GM12878 (cell line): ENCODE data around the gene GAREM1. TPM values are rescaled to one million over a fixed set of nuclear protein-coding genes. Genes with fewer than 3 reads are reported as not detected.

Source experiments
- ATAC-seq: fragments of 200-7000 bp; cut with Tn5 transposase; 3 replicates; pipeline ENCODE4 v1.9.1; 2020; ENCODE audit warnings: mild to moderate bottlenecking, moderate library complexity
- BruUV-seq: library from RNA; stranded (reverse); fragments of 400-500 nt; replicated peaks from 2 replicates; lab custom pipeline; 2021; lab: Mats Ljungman, UMichigan
- CTCF ChIA-PET: fragments of 300-600 bp; sonication (Branson Sonifier 250); formaldehyde crosslinking; extraction: SDS; loops from one replicate; lab custom pipeline; 2021; ENCODE audit warnings: inconsistent platforms; lab: Yijun Ruan, JAX
- POLR2A ChIA-PET: fragments of 350-600 bp; formaldehyde crosslinking; extraction: SDS; loops from one replicate; lab custom pipeline; 2021; ENCODE audit warnings: inconsistent platforms; lab: Charles Lee
- RAD21 ChIA-PET: fragments of 300-600 bp; sonication (Branson Sonifier 250); formaldehyde crosslinking; loops from one replicate; lab custom pipeline; 2023; ENCODE audit warnings: antibody characterized with exemption; ENCODE audit not compliant: unreplicated experiment; lab: Charles Lee
- SMC1A ChIA-PET: fragments of 300-600 bp; sonication (Branson Sonifier 250); formaldehyde crosslinking; loops from one replicate; lab custom pipeline; 2023; ENCODE audit not compliant: unreplicated experiment, uncharacterized antibody; lab: Charles Lee
- DNase-seq: peaks from one replicate; pipeline ENCODE4 v3.0.0-alpha.2; 2011; ENCODE audit warnings: low read depth, low spot score
- FAIRE-seq: peaks from 3 replicates; lab custom pipeline; 2011; peaks lifted over from hg19 to GRCh38; lab: Jason Lieb, UNC
- H2AFZ ChIP-seq: 2 replicates; pipeline ENCODE4 v1.6.0; 2011; ENCODE audit warnings: low read depth, low read length, control low read depth; ENCODE audit not compliant: control insufficient read depth
- H3K27ac ChIP-seq: 2 replicates; pipeline ENCODE4 v1.5.1; 2011; ENCODE audit warnings: control low read depth; ENCODE audit not compliant: control insufficient read depth, insufficient read depth
- H3K27me3 ChIP-seq, 2 experiments: replicated peaks in 1 of 2; 2 replicates each; pipeline versions ENCODE4 v1.6.0 to v1.6.1; 2011; ENCODE audit warnings: low read length in 1 of 2; ENCODE audit not compliant: control insufficient read depth in 2 of 2, insufficient read depth in 2 of 2
- H3K36me3 ChIP-seq, 2 experiments: 2 replicates each; pipeline ENCODE4 v1.5.1; 2011; ENCODE audit warnings: low read length in 1 of 2; ENCODE audit not compliant: control insufficient read depth in 2 of 2, insufficient read depth in 2 of 2
- H3K4me1 ChIP-seq: 2 replicates; pipeline ENCODE4 v1.6.1; 2011; ENCODE audit warnings: mild to moderate bottlenecking, low read length, moderate library complexity, mixed read lengths; ENCODE audit not compliant: control insufficient read depth, insufficient read depth
- H3K4me2 ChIP-seq: 2 replicates; pipeline ENCODE4 v1.6.0; 2011; ENCODE audit warnings: control low read depth; ENCODE audit not compliant: control insufficient read depth, insufficient read depth
- H3K4me3 ChIP-seq: fragments of 200-600 bp; sonication (generic); 2 replicates; pipeline ENCODE4 v1.5.1; 2016
- H3K79me2 ChIP-seq: 2 replicates; pipeline ENCODE4 v1.6.0; 2011; ENCODE audit warnings: low read length; ENCODE audit not compliant: control insufficient read depth, insufficient read depth
- H3K9ac ChIP-seq: 2 replicates; pipeline ENCODE4 v1.8.0; 2011; ENCODE audit warnings: low read length, control low read depth, mixed read lengths; ENCODE audit not compliant: control insufficient read depth, insufficient read depth
- H3K9me3 ChIP-seq: replicated peaks from 3 replicates; pipeline ENCODE4 v1.5.1; 2011; ENCODE audit warnings: mild to moderate bottlenecking, low read length; ENCODE audit not compliant: control insufficient read depth, insufficient read depth
- H4K20me1 ChIP-seq: 2 replicates; pipeline ENCODE4 v1.6.0; 2011; ENCODE audit not compliant: control insufficient read depth, insufficient read depth
- CBFB ChIP-seq: IDR thresholded peaks from 2 replicates; pipeline ENCODE4 v1.6.1; 2016; ENCODE audit warnings: antibody characterized with exemption, low read depth
- CUX1 ChIP-seq: IDR thresholded peaks from 2 replicates; pipeline ENCODE4 v1.6.1; 2012; ENCODE audit warnings: improper control_type of control experiment, low read depth, low read length; ENCODE audit not compliant: insufficient replicate concordance
- IKZF1 ChIP-seq: fragments of 450-650 bp; conservative IDR thresholded peaks from 2 replicates; pipeline ENCODE4 v1.6.1; 2017; ENCODE audit warnings: antibody characterized with exemption, mild to moderate bottlenecking
- PAX8 ChIP-seq: fragments of 450-650 bp; IDR thresholded peaks from 2 replicates; pipeline ENCODE4 v1.6.1; 2017; ENCODE audit warnings: mild to moderate bottlenecking, moderate library complexity
- POLR2AphosphoS5 ChIP-seq: IDR thresholded peaks from 2 replicates; pipeline ENCODE4 v1.6.1; 2011; ENCODE audit warnings: mild to moderate bottlenecking, low read length, inconsistent platforms
- SPI1 ChIP-seq: IDR thresholded peaks from 2 replicates; pipeline ENCODE4 v1.6.1; 2011; ENCODE audit warnings: low read depth, mild to moderate bottlenecking, low read length, moderate library complexity, borderline replicate concordance; ENCODE audit not compliant: insufficient read depth
- TCF7 ChIP-seq: IDR thresholded peaks from 2 replicates; pipeline ENCODE4 v1.6.1; 2014; ENCODE audit warnings: antibody characterized with exemption, borderline replicate concordance
- USF1 ChIP-seq: IDR thresholded peaks from 2 replicates; pipeline ENCODE4 v1.6.1; 2011; ENCODE audit warnings: borderline replicate concordance, low read depth, mild to moderate bottlenecking, moderate library complexity, mixed read lengths, low read length; ENCODE audit not compliant: insufficient read depth; ENCODE audit errors: extremely low read length
- ZBTB33 ChIP-seq: fragments of 450-650 bp; IDR thresholded peaks from 2 replicates; pipeline ENCODE4 v1.6.1; 2017; ENCODE audit warnings: mild to moderate bottlenecking
- ZNF24 ChIP-seq: fragments of 450-650 bp; IDR thresholded peaks from 2 replicates; pipeline ENCODE4 v1.6.1; 2017; ENCODE audit warnings: antibody characterized with exemption, mild to moderate bottlenecking
- ZSCAN29 ChIP-seq: fragments of 450-650 bp; IDR thresholded peaks from 2 replicates; pipeline ENCODE4 v1.6.1; 2017; ENCODE audit warnings: mild to moderate bottlenecking, moderate library complexity
- WGBS: methylation state at CpG from one replicate; pipeline ENCODE4 v1.1.6; 2016; ENCODE audit warnings: low lambda C conversion rate; ENCODE audit not compliant: insufficient replicate concordance, insufficient coverage; ENCODE audit errors: missing lambda C conversion rate; 5-methylcytosine and 5-hydroxymethylcytosine counted together
- in situ Hi-C: fragments of 300-500 bp; cut with MboI; formaldehyde crosslinking; loops from 9 replicates; pipeline ENCODE4 v1.14.3; 2018; ENCODE audit warnings: mixed read lengths
- intact Hi-C: fragments of 100-400 bp; cut with micrococcal nuclease; formaldehyde crosslinking; loops from one replicate; pipeline ENCODE4 v1.14.2; 2022; ENCODE audit not compliant: unreplicated experiment
- polyA plus RNA-seq, 11 experiments: library from polyadenylated mRNA; depleted of rRNA in 4 of 11; unstranded in 6 of 11; stranded (reverse) in 5 of 11; fragments of >200 nt; fragmentation: Nextera tagmentation in 4 of 11; fragmentation: Illumina TruSeq in 1 of 11; extraction: Ambion mirVana in 4 of 11; extraction: Trizol in 1 of 11; gene quantifications; 1 replicate in 1 of 11; 2 replicates in 10 of 11; pipeline versions ENCODE4 v1.2.1 to v1.2.3, GENCODE V29; 2011 to 2016; ENCODE audit warnings: inconsistent platforms in 2 of 11, missing spikeins in 2 of 11, low read depth in 1 of 11
- total RNA-seq, 4 experiments: library from RNA; depleted of rRNA in 3 of 4; stranded (reverse); fragments of >200 nt in 3 of 4; fragmentation: Illumina TruSeq in 1 of 4; extraction: Trizol in 1 of 4; gene quantifications; 2 replicates each; pipeline versions ENCODE4 v1.2.1 to v1.2.3, GENCODE V29; 2013 to 2021
- TF ChIP-seq, protein P1 (sequence below): fragments of 450-650 bp; IDR thresholded peaks from 2 replicates; pipeline ENCODE4 v1.6.1; 2017; ENCODE audit warnings: mild to moderate bottlenecking, low read depth, inconsistent platforms; ENCODE audit not compliant: poor library complexity, severe bottlenecking

Gene GAREM1
- total and polyA plus RNA-seq, 10 of the 15 experiments (the other 5 are each of a cell fraction or from before 2014, with no cell fraction given), result 0.05 to 0.29 (median 0.05) TPM; not detected in 7

DNA sequence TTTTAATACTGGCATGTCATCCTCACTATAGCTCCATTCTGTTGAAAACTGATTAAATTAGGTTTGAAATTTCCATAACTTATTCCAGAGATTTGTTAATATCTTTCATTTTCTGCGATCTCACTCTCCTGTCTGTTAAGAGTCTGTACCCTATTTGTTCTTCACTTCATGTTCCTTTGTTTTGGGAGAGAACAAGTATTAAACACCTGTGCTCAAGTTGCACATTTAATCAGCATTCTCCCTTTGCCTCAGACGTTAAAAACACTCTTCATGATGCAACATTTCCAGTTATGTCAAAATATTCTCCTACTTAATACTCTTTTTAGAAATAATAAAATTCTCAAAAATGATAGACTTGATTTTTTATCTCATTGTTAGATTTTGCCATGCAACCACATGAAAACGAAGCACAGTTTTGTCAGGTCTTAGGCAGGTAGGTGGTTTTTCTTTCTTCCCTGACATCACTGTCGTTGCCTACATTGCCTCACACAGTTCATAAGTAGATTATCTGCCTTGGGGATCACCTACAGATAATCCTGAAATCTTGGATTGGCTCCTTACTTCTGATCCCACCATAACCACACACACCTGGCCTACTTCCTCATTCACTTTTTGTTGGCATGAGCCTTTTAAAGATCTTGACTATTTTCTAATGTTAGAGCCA is 109.9 kb downstream of the GAREM1 start (continued):
- no peak for TF ChIP-seq USF1
- no peak for TF ChIP-seq POLR2AphosphoS5
- no peak for TF ChIP-seq SPI1

DNA sequence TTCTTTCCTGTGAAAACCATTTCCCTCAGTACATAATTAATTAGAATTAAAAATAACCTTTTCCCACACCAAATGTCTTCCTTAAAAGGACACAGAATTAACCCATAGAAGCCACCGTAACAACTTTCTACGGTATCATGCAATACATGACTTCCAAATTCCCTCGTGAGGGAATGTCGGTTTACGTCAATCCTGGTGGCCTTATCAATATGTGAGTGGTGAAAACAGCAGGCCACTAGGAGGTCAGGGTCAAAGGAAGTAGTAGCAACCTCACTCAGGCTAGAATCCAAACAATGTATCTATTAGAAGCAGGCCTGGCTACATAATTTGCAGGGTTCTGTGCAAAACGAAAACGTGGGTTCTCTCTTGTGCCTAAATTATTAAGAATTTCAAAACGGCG is 112.2 kb downstream of the GAREM1 start:
- POLR2A ChIA-PET, result no interaction called here
- no peaks in the 10 kb centered on the region for H3K79me2 ChIP-seq
- no peaks in the 10 kb centered on the region for H4K20me1 ChIP-seq
- no peak overlapping the region for H3K4me3 ChIP-seq
- H3K9me3 ChIP-seq, result no peaks in the 10 kb centered on the region
- no peak overlapping the region for H3K9ac ChIP-seq
- in situ Hi-C loops, result no loop called here
- DNase-seq (no peak), ATAC-seq (no peak), FAIRE-seq (no peak)
- no peaks in the 10 kb centered on the region for H3K4me1 ChIP-seq
- no peaks in the 10 kb centered on the region for H3K27me3 ChIP-seq
- CTCF ChIA-PET, result interaction anchor here (0.8 kb wide), 1 partner anchor 8 kb away, joined by 3 read pairs; no protein-coding TSS in a partner anchor
- 53% methylated on average over 9 of the region's 9 CpGs for WGBS
- BruUV-seq, result no TSS peak
- RAD21 ChIA-PET, result no interaction called here
- no peak overlapping the region for H3K4me2 ChIP-seq
- no peak overlapping the region for H3K27ac ChIP-seq
- SMC1A ChIA-PET, result interaction anchor here (1.2 kb wide), 1 partner anchor 87 kb away, joined by 3 read pairs; no protein-coding TSS in a partner anchor
- H3K36me3 ChIP-seq, result no peaks in the 10 kb centered on the region
- H2AFZ ChIP-seq, result no peak overlapping the region
- intact Hi-C loops, result no loop called here
- no peak for TF ChIP-seq CUX1
- no peak for TF ChIP-seq PAX8
- no peak for TF ChIP-seq IKZF1
- no peak for TF ChIP-seq ZNF24
- TF ChIP-seq TCF7, result no peak
- TF ChIP-seq ZBTB33, result no peak
- TF ChIP-seq ZSCAN29, result no peak
- TF ChIP-seq CBFB, result no peak
- TF ChIP-seq, protein P1, sequence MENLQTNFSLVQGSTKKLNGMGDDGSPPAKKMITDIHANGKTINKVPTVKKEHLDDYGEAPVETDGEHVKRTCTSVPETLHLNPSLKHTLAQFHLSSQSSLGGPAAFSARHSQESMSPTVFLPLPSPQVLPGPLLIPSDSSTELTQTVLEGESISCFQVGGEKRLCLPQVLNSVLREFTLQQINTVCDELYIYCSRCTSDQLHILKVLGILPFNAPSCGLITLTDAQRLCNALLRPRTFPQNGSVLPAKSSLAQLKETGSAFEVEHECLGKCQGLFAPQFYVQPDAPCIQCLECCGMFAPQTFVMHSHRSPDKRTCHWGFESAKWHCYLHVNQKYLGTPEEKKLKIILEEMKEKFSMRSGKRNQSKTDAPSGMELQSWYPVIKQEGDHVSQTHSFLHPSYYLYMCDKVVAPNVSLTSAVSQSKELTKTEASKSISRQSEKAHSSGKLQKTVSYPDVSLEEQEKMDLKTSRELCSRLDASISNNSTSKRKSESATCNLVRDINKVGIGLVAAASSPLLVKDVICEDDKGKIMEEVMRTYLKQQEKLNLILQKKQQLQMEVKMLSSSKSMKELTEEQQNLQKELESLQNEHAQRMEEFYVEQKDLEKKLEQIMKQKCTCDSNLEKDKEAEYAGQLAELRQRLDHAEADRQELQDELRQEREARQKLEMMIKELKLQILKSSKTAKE, result no peak
